ENCODE data around the gene METTL25. TPM values are rescaled to one million over a fixed set of nuclear protein-coding genes. Genes with fewer than 3 reads are reported as not detected.

Gene METTL25
- total RNA-seq, 1 experiment from 2014 or later, result 4.1 TPM

- Mint-ChIP-seq H3K27me3 (ENCODE audit: insufficient read depth, unreplicated experiment) (peaks cover 11% of the 10 kb centered on the region), H3K36me3 (ENCODE audit: insufficient read depth, unreplicated experiment) (no peaks in the 10 kb centered on the region), H3K27ac (ENCODE audit: low read depth, unreplicated experiment) (no peak overlapping the region), H3K4me3 (ENCODE audit: unreplicated experiment) (no peak overlapping the region), H3K9me3 (ENCODE audit: unreplicated experiment) (no peaks in the 10 kb centered on the region), H3K4me1 (ENCODE audit: insufficient read depth, unreplicated experiment) (no peaks in the 10 kb centered on the region)
- no TSS peak for BruUV-seq (replicated peaks)
- CTCF ChIA-PET, result interaction anchor here (0.6 to 2.3 kb wide), 10 partner anchors 10 to 689 kb away, joined by 3 to 13 read pairs (median 3); partner anchors contain the start of gene TMTC2
- TF ChIP-seq, protein P1, sequence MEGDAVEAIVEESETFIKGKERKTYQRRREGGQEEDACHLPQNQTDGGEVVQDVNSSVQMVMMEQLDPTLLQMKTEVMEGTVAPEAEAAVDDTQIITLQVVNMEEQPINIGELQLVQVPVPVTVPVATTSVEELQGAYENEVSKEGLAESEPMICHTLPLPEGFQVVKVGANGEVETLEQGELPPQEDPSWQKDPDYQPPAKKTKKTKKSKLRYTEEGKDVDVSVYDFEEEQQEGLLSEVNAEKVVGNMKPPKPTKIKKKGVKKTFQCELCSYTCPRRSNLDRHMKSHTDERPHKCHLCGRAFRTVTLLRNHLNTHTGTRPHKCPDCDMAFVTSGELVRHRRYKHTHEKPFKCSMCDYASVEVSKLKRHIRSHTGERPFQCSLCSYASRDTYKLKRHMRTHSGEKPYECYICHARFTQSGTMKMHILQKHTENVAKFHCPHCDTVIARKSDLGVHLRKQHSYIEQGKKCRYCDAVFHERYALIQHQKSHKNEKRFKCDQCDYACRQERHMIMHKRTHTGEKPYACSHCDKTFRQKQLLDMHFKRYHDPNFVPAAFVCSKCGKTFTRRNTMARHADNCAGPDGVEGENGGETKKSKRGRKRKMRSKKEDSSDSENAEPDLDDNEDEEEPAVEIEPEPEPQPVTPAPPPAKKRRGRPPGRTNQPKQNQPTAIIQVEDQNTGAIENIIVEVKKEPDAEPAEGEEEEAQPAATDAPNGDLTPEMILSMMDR (IDR thresholded peaks at IDR 0.05; ENCODE audit: unreplicated experiment), result no peak
- intact Hi-C loops (cut with micrococcal nuclease), result loop anchor here (2.0 to 10.0 kb wide), 4 partner anchors 141 to 1977 kb away; partner anchors contain the start of gene TMTC2
- DNase-seq (ENCODE audit: unreplicated experiment), result no peak
- POLR2A ChIA-PET, result interaction anchor here (0.7 kb wide), 1 partner anchor 90 kb away, joined by 3 read pairs; no protein-coding TSS in a partner anchor
These were observed 167.3 kb downstream of the METTL25 start for GRCh38 chr12:82525616-82526015.

DNA sequence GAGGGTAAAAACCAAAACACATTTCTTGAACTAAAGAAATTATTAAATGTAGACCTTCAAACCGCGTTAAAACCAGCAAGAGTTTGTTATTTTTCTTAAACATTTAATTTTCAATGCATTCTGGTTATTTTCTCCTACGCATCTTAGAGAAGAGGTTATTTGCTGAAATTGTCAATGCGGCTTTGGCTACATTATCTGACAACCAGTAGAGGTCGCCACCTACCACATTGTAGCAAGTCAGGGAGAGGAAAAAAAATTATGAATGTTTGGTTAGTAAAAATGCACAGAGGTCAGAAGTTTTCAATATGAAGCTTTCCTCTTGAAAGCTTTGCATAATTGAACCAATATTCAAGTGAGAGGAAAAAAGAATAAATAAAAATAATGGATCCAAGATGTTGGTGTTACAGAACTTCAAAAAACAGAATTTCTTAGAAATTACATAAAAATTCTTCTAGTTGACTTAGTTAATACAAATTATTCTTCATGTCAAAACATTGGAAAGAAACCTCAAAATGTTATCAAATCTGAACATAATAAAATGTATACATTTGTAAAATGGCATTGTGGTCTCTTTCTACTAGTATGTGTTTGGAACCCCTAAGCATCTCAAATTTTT is 168.9 kb downstream of the METTL25 start:
- POLR2A ChIA-PET, result no interaction called here
- no peak overlapping the region for H3K27ac Mint-ChIP-seq (ENCODE audit: low read depth, unreplicated experiment)
- intact Hi-C loops (cut with micrococcal nuclease), result loop anchor here (1.0 to 10.0 kb wide), 5 partner anchors 101 to 1975 kb away; partner anchors contain the start of gene TMTC2
- DNase-seq (ENCODE audit: unreplicated experiment), result peak; percentile 79
- BruUV-seq (replicated peaks), result no TSS peak
- no peaks in the 10 kb centered on the region for H3K9me3 Mint-ChIP-seq (ENCODE audit: unreplicated experiment)
- H3K27me3 Mint-ChIP-seq (ENCODE audit: insufficient read depth, unreplicated experiment), result peaks cover 11% of the 10 kb centered on the region
- no peaks in the 10 kb centered on the region for H3K4me1 Mint-ChIP-seq (ENCODE audit: insufficient read depth, unreplicated experiment)
- TF ChIP-seq, protein P1 (IDR thresholded peaks at IDR 0.05; ENCODE audit: unreplicated experiment), result peak; percentile 83
- H3K4me3 Mint-ChIP-seq (ENCODE audit: unreplicated experiment), result no peak overlapping the region
- CTCF ChIA-PET, result interaction anchor here (0.5 to 2.2 kb wide), 11 partner anchors 11 to 1877 kb away, joined by 3 to 10 read pairs (median 5); partner anchors contain the start of genes CCDC59, METTL25 and TMTC2
- H3K36me3 Mint-ChIP-seq (ENCODE audit: insufficient read depth, unreplicated experiment), result no peaks in the 10 kb centered on the region

Other genes with a start within 250 kb of the METTL25 start
- gene CCDC59, start 142 bp upstream of the METTL25 start, total RNA-seq (2022), result 72.5 and 85.7 TPM in 2 replicates

All from MCF 10A (cell line).